Loucy (cell line): Measurements from ENCODE around the gene FADD.

Source experiments
- EZH2phosphoT487 ChIP-seq: fragments of 200-600 bp; IDR thresholded peaks from 2 replicates; pipeline ENCODE4 v1.6.1; 2018; ENCODE audit warnings: antibody characterized with exemption, mild to moderate bottlenecking, moderate library complexity, borderline replicate concordance
- TF ChIP-seq, protein P1 (sequence below): fragments of 200-600 bp; sonication (generic); conservative IDR thresholded peaks from 2 replicates; pipeline ENCODE4 v1.5.1; 2014; ENCODE audit warnings: mild to moderate bottlenecking, antibody characterized with exemption, low read length

DNA sequence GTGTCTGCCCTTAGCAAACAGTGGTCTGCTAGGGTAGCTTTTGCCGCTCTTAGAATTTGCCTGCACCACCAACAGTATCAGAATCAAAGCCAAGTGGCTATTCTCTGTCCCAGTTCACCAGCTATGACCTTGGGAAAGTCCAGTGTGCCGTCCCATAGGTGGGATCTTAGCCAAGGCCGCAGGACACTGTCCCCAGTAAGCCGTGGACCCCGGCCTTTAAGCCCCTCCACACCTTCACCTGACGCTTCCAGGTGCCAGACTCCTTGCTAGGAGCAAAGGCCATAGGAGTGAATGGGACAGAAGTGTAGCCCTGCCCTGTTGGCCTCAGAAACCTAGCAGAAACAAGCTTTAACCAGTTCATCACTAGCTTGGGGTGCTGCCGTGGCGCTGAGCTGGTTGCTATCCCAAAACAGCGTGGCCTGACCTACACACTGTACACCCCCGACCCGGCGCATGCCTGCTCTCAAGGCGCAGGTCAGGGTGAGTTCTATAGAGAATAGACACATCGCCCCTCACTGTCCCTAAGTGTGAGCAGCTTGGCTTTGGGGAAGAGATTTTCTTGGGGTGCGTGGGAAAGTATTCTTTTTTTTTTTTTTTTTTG, 4.5 kb downstream of the FADD start:
- no peak for TF ChIP-seq EZH2phosphoT487
- TF ChIP-seq, protein P1, sequence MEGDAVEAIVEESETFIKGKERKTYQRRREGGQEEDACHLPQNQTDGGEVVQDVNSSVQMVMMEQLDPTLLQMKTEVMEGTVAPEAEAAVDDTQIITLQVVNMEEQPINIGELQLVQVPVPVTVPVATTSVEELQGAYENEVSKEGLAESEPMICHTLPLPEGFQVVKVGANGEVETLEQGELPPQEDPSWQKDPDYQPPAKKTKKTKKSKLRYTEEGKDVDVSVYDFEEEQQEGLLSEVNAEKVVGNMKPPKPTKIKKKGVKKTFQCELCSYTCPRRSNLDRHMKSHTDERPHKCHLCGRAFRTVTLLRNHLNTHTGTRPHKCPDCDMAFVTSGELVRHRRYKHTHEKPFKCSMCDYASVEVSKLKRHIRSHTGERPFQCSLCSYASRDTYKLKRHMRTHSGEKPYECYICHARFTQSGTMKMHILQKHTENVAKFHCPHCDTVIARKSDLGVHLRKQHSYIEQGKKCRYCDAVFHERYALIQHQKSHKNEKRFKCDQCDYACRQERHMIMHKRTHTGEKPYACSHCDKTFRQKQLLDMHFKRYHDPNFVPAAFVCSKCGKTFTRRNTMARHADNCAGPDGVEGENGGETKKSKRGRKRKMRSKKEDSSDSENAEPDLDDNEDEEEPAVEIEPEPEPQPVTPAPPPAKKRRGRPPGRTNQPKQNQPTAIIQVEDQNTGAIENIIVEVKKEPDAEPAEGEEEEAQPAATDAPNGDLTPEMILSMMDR = no peak
